Loucy (cell line): ENCODE measurements around the gene PCMTD2.

Experiments
- CTCF ChIP-seq: fragments of 200-600 bp; sonication (generic); conservative IDR thresholded peaks from 2 replicates; pipeline ENCODE4 v1.5.1; 2014; ENCODE audit warnings: mild to moderate bottlenecking, antibody characterized with exemption, low read length
- EZH2phosphoT487 ChIP-seq: fragments of 200-600 bp; IDR thresholded peaks from 2 replicates; pipeline ENCODE4 v1.6.1; 2018; ENCODE audit warnings: antibody characterized with exemption, mild to moderate bottlenecking, moderate library complexity, borderline replicate concordance

- TF ChIP-seq CTCF: no peak
- no peak for TF ChIP-seq EZH2phosphoT487
Measured at GRCh38 chr20:64240243-64241015, 15.1 kb upstream of the PCMTD2 start.
